Left renal pelvis (tissue), 4 donors: ENCODE results near the gene MYO1H. TPM values are rescaled to one million over a fixed set of nuclear protein-coding genes. Genes with fewer than 3 reads are reported as not detected.

ENCODE experiments used
- DNase-seq, 4 donors: peaks; one replicate each; pipeline ENCODE4 v3.0.0-alpha.2; 2013; ENCODE audit warnings: low read depth in 4 of 4, low spot score in 3 of 4
- polyA plus RNA-seq, 4 donors: library from polyadenylated mRNA; unstranded; fragments of 120-200 nt; gene quantifications; one replicate each; pipeline ENCODE4 v1.2.1, GENCODE V29; 2013; ENCODE audit not compliant: insufficient read length in 4 of 4

MYO1H gene
- polyA plus RNA-seq, 4 donors = 0.30 to 2.0 (median 0.93) TPM

GRCh38 chr12:109489016-109489954 lies 141.6 kb downstream of the MYO1H start:
- no peak for DNase-seq

GRCh38 chr12:109489955-109490565 lies 142.4 kb downstream of the MYO1H start:
- DNase-seq = no peak

GRCh38 chr12:109491671-109492070 lies 144.0 kb downstream of the MYO1H start:
- DNase-seq = no peak

GRCh38 chr12:109492371-109492770 lies 144.7 kb downstream of the MYO1H start:
- DNase-seq = no peak

GRCh38 chr12:109493090-109493489 lies 145.4 kb downstream of the MYO1H start:
- DNase-seq = no peak

- no peak for DNase-seq
Measured at GRCh38 chr12:109493938-109494337, 146.2 kb downstream of the MYO1H start.

GRCh38 chr12:109494348-109494881 lies 146.7 kb downstream of the MYO1H start:
- no peak for DNase-seq

- DNase-seq = no peak
Measured at GRCh38 chr12:109495012-109495411, 147.3 kb downstream of the MYO1H start.

GRCh38 chr12:109496306-109496705 lies 148.6 kb downstream of the MYO1H start:
- DNase-seq = no peak

GRCh38 chr12:109497675-109498074 lies 150.0 kb downstream of the MYO1H start:
- no peak for DNase-seq

Other genes with a start within 250 kb of the MYO1H start
- 10 to 100 TPM; 13.5 to 23.2 (median 18.4) TPM for gene ACACB, start 231.3 kb upstream of the MYO1H start, polyA plus RNA-seq
- gene FOXN4, start 38.6 kb upstream of the MYO1H start, polyA plus RNA-seq = 1 to 10 TPM in 3 of 4 donors, under 1 TPM in 1; 0.92 to 3.5 (median 1.5) TPM
- gene KCTD10, start 129.4 kb downstream of the MYO1H start, polyA plus RNA-seq = 10 to 100 TPM; 47.0 to 53.8 (median 49.3) TPM
- 10 to 100 TPM; 24.6 to 37.0 (median 29.6) TPM for gene UBE3B, start 129.7 kb downstream of the MYO1H start, polyA plus RNA-seq
- gene MMAB, start 225.6 kb downstream of the MYO1H start, polyA plus RNA-seq = 10 to 100 TPM; 21.2 to 40.3 (median 32.9) TPM
- gene MVK, start 225.9 kb downstream of the MYO1H start, polyA plus RNA-seq = 10 to 100 TPM; 12.5 to 22.0 (median 19.1) TPM